ENCODE results near the gene SPACA1.

- no peak for TF ChIP-seq EZH2 (IDR thresholded peaks at IDR 0.05)
- no peak for TF ChIP-seq CTCF (IDR thresholded peaks at IDR 0.05)
- no peak for TF ChIP-seq EZH2phosphoT487 (IDR thresholded peaks at IDR 0.05)
Measured at GRCh38 chr6:88116276-88116675, 68.6 kb downstream of the SPACA1 start.

Data from neural progenitor cell (in vitro differentiated cells).